ENCODE data around the gene S100A11.
A peak's percentile ranks its signal among the peaks of the same experiment; 100 is the strongest.

The S100A11 gene

GRCh38 chr1:152009691-152010090, 27.1 kb downstream of the S100A11 start:
- DNase-seq (ENCODE audit: low read depth): no peak
- H3K4me3 ChIP-seq (ENCODE audit: low read depth, low read length): no peak overlapping the region

DNA sequence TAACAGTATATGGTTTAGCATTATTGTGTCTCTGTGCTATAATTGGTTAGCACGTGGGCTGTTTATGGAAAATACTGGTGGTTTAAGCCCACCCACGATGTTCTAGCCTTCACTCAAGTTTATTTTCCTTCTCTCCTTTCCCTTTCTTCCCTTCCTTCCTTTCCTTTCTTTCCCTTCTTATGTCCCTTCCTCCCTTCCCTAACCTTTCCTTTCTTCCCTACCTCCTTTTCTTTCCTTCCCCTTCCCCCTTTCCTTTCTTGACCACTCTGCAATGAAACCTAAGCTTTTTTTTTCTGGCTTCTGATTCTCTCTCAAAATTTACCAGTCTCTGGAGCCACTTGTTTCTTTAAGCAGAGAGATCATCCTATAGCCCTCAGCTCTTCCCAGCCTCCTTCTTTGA, 29.8 kb downstream of the S100A11 start:
- DNase-seq (ENCODE audit: low read depth): no peak

DNA sequence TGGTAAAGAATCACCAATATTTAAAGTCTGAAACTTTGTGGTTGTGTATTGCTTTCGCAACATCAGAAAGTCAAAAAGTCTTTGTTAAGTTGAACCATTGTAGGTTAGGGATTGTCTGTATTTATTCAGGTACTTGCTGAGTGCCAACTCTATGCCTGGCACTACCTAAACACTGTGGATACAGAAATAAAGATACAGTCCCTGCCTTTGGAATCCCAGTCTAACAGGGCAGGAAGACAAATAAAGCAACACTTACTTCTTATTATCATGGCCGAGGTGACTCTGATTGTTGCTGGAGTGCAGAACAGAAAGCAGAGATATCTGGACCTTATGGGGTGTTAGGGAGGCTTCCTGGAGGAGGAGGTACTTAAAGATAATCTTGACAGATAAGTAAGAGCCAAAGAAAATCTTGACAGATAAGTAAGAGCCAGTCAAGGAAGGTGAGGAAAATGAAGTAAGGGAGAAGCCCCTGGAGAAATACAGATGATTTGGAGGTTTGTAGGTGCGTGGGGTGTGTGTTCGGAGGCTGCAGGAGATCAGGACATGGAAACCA, 31.4 kb downstream of the S100A11 start:
- H3K4me3 ChIP-seq (ENCODE audit: low read depth, low read length): no peak overlapping the region
- DNase-seq (ENCODE audit: low read depth): no peak

More for the DNA sequence above, 29.8 kb downstream of the S100A11 start:
- H3K4me3 ChIP-seq (ENCODE audit: low read depth, low read length): no peak overlapping the region

GRCh38 chr1:152003846-152004442, 32.9 kb downstream of the S100A11 start:
- DNase-seq (ENCODE audit: low read depth): no peak

DNA sequence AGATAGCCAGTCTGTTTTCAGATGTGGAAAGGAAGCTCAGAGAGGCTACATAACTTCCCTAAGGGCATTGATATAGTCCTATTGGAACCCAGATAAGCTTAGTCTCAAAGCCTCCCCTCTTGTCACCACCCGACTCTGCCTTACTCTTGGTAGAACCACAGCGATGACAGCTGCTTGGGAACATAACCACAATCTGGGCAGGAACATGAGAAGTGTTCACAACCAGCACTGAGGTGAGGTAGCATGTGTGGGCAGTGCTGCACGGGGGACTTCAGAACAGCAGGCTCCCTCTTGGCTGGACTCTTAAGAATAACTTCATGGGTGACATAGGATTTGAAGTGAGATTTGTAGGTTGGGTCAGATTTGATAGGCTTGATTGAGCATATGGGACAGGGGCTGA, 33.8 kb downstream of the S100A11 start:
- H3K4me3 ChIP-seq (ENCODE audit: low read depth, low read length): no peak overlapping the region
- no peak for DNase-seq (ENCODE audit: low read depth)

More at GRCh38 chr1:152003846-152004442, 32.9 kb downstream of the S100A11 start:
- no peak overlapping the region for H3K4me3 ChIP-seq (ENCODE audit: low read depth, low read length)

- H3K4me3 ChIP-seq (ENCODE audit: low read depth, low read length): no peak overlapping the region
- peak; percentile 96 for DNase-seq (ENCODE audit: low read depth)
Measured at GRCh38 chr1:152001631-152002584, 34.9 kb downstream of the S100A11 start.

DNA sequence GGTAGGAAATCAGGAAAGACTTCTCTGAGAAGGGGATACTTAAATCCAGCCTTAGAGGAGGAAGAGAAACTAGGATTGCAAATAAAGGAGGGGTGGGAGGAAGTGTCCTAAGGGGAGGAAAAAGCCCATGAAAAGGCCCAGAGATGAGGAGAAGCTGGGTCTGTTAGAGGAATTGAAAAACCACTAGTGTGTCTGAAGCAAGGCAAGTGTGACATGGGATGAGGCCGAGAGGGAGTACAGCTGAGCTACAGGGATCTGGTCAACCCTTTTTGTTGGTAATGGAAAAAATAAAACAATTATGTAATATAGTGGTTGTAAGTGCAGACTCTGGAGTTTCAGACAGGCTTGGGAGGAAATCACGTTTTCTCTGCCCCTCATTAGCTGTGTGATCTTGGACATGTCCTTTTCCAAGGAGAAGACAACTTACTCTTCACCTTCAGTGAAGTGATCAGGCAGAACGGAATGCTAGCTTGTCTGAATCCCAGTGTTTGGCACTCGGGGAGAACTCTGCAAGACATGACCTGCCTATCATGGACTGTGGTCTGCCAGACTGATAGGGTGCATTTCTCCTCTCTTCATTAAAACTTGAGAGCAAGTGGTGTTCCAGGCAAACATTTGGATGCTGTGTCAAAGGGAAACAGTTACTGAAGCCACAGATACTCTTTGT, 35.7 kb downstream of the S100A11 start:
- DNase-seq (ENCODE audit: low read depth): no peak
- H3K4me3 ChIP-seq (ENCODE audit: low read depth, low read length): no peak overlapping the region

DNA sequence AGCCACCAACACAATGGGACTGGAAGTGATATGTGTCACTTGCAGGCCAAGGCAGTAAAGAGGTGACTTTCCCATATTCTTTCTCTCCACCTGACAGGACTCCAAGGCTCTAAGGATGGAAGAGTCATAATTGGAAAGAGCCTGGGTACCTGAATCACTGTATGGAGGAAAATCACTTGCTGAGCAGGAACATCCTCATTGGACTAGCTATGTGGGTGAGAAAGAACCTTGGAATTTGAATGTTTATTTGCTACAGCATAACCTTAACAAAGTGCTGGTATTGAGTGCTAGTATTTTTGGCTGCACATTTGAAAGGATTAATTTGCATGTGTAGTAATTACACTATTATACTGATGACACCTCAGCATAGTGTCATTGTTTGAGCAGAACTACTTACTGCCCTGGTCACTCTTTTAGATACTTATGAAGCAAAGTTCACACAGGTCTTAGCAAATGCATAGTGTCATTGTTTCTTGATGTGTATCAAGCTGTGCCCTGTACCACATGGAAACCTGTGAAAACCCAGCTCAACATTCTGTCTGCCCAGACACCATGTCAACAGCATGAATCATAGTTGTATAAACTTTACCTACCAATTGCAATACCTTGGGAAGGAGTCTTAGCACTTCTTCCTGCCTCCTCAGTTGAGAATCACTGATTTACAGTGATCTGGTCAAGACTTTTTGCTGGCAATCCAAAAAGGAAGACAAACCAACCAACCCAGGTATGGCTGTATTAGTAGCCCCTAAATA, 38.0 kb downstream of the S100A11 start:
- DNase-seq (ENCODE audit: low read depth): no peak
- no peak overlapping the region for H3K4me3 ChIP-seq (ENCODE audit: low read depth, low read length)

- no peak for DNase-seq (ENCODE audit: low read depth)
Measured at GRCh38 chr1:151997284-151997570, 39.6 kb downstream of the S100A11 start.

DNA sequence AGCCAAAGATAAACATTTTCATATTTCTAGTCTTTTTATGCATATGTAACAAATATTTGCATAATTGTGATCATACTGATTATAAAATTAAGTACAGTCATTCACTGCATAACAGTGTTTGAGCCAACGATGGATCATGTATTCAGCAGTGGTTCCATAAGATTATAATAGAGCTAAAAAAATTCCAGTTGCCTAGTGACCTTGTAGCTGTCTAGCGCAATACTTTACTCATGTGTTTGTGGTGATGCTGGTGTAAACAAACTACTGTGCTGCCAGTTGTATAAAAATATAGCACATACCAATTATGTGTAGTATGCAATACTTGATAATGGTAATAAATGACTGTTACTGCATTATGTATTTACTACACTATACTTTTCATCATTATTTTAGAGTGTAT, 41.0 kb downstream of the S100A11 start:
- no peak for DNase-seq (ENCODE audit: low read depth)
- H3K4me3 ChIP-seq (ENCODE audit: low read depth, low read length): no peak overlapping the region

More at GRCh38 chr1:151997284-151997570, 39.6 kb downstream of the S100A11 start:
- H3K4me3 ChIP-seq (ENCODE audit: low read depth, low read length): no peak overlapping the region

GRCh38 chr1:151994956-151995355, 41.8 kb downstream of the S100A11 start:
- DNase-seq (ENCODE audit: low read depth): peak; percentile 90

GRCh38 chr1:151993734-151994496, 42.9 kb downstream of the S100A11 start, which contains the start of gene S100A10:
TSS of gene S100A10 (minus strand) at chr1:151993859. CDS start at chr1:151986230, 7,629 bp downstream.
- peak within 1 kb of the TSS; percentile 94 for H3K4me3 ChIP-seq (ENCODE audit: low read depth, low read length)
- no peak for DNase-seq (ENCODE audit: low read depth)

More at GRCh38 chr1:151994956-151995355, 41.8 kb downstream of the S100A11 start:
- H3K4me3 ChIP-seq (ENCODE audit: low read depth, low read length): no peak overlapping the region

DNA sequence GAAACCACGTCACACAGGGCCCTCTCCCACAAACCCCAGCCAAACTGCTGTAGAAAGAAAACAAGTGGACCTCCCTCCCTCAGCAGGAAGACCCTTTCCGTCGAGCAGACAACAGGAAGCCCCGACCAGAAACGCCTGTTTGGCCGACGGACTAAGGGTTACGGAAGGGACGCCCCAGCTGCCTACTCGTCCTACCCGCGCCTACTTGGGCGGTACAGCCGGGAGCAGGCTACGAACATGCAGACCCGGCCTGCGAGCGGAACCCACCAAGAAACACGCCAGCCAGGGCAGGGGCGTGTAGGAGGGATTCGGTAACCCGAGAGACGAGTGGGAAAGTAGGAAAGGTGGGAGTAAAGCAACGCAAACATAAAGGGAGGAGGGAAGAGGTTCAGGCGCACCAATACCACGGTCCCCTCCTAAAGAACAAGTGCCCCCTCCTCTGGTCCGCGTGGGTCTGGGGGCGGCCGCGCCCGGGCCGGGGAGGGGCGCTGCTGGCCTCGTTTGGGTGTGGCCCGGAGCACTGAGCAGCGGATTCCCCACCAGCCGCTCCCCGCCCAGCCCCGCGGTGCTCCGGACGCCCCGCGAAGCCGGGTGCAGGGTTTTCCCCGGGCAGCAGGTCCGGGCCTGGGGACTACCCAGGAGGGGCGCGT, 43.6 kb downstream of the S100A11 start:
- DNase-seq (ENCODE audit: low read depth): no peak
- H3K4me3 ChIP-seq (ENCODE audit: low read depth, low read length): peak overlapping the region; percentile 94

DNA sequence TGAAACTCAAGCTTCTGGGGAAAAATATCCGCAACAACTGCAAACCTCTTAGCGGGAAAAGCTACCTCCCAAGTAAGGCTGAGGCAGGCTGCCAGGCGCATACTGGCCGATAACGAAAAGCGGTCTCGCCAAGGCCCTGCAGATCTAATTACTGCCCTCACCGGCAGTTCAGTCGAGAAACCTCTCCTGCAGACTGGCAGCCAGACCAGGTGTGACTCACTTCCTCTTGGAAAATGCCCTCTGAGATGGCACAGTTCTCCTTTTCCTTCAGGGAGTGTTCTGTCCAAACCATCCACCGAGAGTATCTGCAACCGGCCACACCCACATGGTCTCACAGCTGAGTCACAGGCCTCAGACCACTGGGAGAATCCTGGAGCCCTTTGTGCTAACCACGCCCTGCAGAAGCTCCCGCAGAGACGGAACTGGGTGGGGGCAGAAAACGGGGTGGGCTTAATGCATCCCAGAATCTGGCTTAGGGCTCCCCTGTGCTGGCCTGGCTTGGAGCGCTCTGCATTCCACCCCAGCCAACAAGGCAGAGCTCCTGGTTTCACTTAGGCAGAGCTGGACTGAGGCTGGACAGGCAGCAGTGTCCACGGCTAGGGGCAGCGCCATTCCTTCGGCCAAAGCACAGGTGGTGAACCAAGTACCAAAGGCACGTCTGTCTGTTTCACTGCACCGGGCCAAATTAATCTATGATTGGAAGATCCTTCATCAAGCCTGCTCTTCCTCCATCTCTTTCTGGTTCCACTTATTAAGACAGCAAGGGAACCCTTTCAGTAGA, 44.3 kb downstream of the S100A11 start:
- H3K4me3 ChIP-seq (ENCODE audit: low read depth, low read length): peak overlapping the region; percentile 94
- DNase-seq (ENCODE audit: low read depth): no peak

GRCh38 chr1:151991663-151992302, 45.0 kb downstream of the S100A11 start:
- DNase-seq (ENCODE audit: low read depth): no peak
- H3K4me3 ChIP-seq (ENCODE audit: low read depth, low read length): peak overlapping the region; percentile 94

DNA sequence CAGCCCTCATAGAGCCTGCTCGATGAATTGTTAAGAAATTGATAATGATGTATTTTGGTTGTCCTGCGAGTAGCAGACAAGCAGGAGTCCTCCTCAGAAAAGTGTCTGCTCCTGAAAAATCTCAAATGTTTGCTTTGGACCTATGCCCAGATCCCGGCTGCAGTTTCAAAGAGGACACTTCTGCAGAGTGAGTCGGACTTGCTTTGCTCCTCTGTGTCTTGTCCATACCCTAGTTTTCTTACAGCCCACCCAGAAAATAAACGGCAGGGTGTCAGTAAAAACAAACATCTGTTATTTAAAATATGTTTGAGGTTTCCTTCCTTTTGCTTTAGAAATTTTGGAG, 46.0 kb downstream of the S100A11 start:
- no peak for DNase-seq (ENCODE audit: low read depth)
- H3K4me3 ChIP-seq (ENCODE audit: low read depth, low read length): peak overlapping the region; percentile 94
